DOHH2 (cell line): ENCODE results near the gene NRXN3.
"Not testable (repeated sequence)": the region's sequence is repeated elsewhere in the genome, so short reads cannot be mapped to it uniquely, and the experiment has no call there.

Source experiments
- H3F3A ChIP-seq: fragments of 200-600 bp; sonication (generic), shearing (Covaris generic); 2 replicates; pipeline ENCODE4 v1.6.0; 2016; ENCODE audit warnings: antibody characterized with exemption, mild to moderate bottlenecking; ENCODE audit not compliant: control insufficient read depth, insufficient read depth
- H3K27ac ChIP-seq: fragments of 200-600 bp; sonication (generic); 2 replicates; pipeline ENCODE4 v1.5.1; 2014; ENCODE audit warnings: low read depth, mild to moderate bottlenecking, low read length, moderate library complexity
- H3K27me3 ChIP-seq: fragments of 200-600 bp; sonication (generic); 2 replicates; pipeline ENCODE4 v1.6.1; 2014; ENCODE audit warnings: mild to moderate bottlenecking, low read length, mixed read lengths; ENCODE audit not compliant: control insufficient read depth
- H3K36me3 ChIP-seq: fragments of 200-600 bp; sonication (generic); 2 replicates; pipeline ENCODE4 v1.6.1; 2014; ENCODE audit warnings: mild to moderate bottlenecking, low read length, moderate library complexity, mixed read lengths; ENCODE audit not compliant: control insufficient read depth
- H3K4me1 ChIP-seq: fragments of 200-600 bp; sonication (generic); 2 replicates; pipeline ENCODE4 v1.6.1; 2014; ENCODE audit warnings: mild to moderate bottlenecking, low read length, mixed read lengths; ENCODE audit not compliant: control insufficient read depth
- H3K4me2 ChIP-seq: fragments of 200-600 bp; sonication (generic); 2 replicates; pipeline ENCODE4 v1.6.0; 2014; ENCODE audit warnings: mild to moderate bottlenecking, low read length, moderate library complexity
- H3K4me3 ChIP-seq: fragments of 200-600 bp; sonication (generic); 2 replicates; pipeline ENCODE4 v1.5.1; 2014; ENCODE audit warnings: mild to moderate bottlenecking, low read length, mixed read lengths
- H3K79me2 ChIP-seq: fragments of 200-600 bp; sonication (generic); 2 replicates; pipeline ENCODE4 v1.6.1; 2014; ENCODE audit warnings: mild to moderate bottlenecking, low read length, mixed read lengths; ENCODE audit not compliant: control insufficient read depth
- H3K9me2 ChIP-seq: fragments of 200-600 bp; sonication (generic); replicated peaks from 2 replicates; pipeline ENCODE4 v1.6.1; 2014; ENCODE audit warnings: mild to moderate bottlenecking, low read length, mixed read lengths; ENCODE audit not compliant: control insufficient read depth
- H3K9me3 ChIP-seq: fragments of 200-600 bp; sonication (generic); 2 replicates; pipeline ENCODE4 v1.6.1; 2014; ENCODE audit warnings: antibody characterized with exemption, low read length, mixed read lengths; ENCODE audit not compliant: control insufficient read depth, insufficient read depth
- H4K20me1 ChIP-seq: fragments of 200-600 bp; sonication (generic); 2 replicates; pipeline ENCODE4 v1.6.0; 2014; ENCODE audit warnings: low read depth, mild to moderate bottlenecking, antibody characterized with exemption, low read length, moderate library complexity; ENCODE audit not compliant: control insufficient read depth, insufficient read depth
- EZH2phosphoT487 ChIP-seq: fragments of 200-600 bp; sonication (generic); IDR thresholded peaks from 2 replicates; pipeline ENCODE4 v1.6.1; 2017; ENCODE audit warnings: borderline replicate concordance, mild to moderate bottlenecking, antibody characterized with exemption, low read length, moderate library complexity, mixed read lengths
- TF ChIP-seq, protein P1 (sequence below): fragments of 200-600 bp; sonication (generic); IDR thresholded peaks from one replicate; pipeline ENCODE4 v1.5.1; 2014; ENCODE audit warnings: antibody characterized with exemption, mild to moderate bottlenecking, low read depth, low read length; ENCODE audit not compliant: poor library complexity, severe bottlenecking

Gene NRXN3

DNA sequence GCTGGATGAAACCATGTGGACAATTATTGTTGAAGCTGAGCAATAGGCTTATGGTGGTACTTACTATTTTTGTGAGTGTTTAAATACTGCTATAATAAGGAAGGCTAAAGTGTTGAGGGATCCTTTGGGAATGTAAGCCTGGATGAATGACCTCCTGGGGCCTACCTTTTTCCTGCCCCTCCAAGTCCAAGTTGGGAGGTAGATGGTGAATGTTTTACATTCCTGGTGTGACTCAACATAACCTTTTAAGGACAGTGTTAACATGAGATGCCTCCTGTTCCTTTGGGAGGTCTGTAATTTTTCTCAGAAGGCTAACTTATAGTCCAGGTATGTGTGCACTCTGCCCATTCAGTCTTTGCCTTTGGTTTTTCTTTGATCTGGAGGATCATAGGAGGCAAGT, 315.9 kb downstream of the NRXN3 start:
- no peaks in the 10 kb centered on the region for H3F3A ChIP-seq
- no peaks in the 10 kb centered on the region for H3K36me3 ChIP-seq
- no peaks in the 10 kb centered on the region for H3K79me2 ChIP-seq
- no peaks in the 10 kb centered on the region for H3K9me2 ChIP-seq
- H3K9me3 ChIP-seq = no peaks in the 10 kb centered on the region
- no peaks in the 10 kb centered on the region for H4K20me1 ChIP-seq
- no peak for TF ChIP-seq EZH2phosphoT487
- TF ChIP-seq, protein P1, sequence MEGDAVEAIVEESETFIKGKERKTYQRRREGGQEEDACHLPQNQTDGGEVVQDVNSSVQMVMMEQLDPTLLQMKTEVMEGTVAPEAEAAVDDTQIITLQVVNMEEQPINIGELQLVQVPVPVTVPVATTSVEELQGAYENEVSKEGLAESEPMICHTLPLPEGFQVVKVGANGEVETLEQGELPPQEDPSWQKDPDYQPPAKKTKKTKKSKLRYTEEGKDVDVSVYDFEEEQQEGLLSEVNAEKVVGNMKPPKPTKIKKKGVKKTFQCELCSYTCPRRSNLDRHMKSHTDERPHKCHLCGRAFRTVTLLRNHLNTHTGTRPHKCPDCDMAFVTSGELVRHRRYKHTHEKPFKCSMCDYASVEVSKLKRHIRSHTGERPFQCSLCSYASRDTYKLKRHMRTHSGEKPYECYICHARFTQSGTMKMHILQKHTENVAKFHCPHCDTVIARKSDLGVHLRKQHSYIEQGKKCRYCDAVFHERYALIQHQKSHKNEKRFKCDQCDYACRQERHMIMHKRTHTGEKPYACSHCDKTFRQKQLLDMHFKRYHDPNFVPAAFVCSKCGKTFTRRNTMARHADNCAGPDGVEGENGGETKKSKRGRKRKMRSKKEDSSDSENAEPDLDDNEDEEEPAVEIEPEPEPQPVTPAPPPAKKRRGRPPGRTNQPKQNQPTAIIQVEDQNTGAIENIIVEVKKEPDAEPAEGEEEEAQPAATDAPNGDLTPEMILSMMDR = no peak
- H3K4me2 ChIP-seq = no peak overlapping the region
- no peaks in the 10 kb centered on the region for H3K4me1 ChIP-seq
- no peak overlapping the region for H3K4me3 ChIP-seq
- no peaks in the 10 kb centered on the region for H3K27me3 ChIP-seq
- no peak overlapping the region for H3K27ac ChIP-seq

DNA sequence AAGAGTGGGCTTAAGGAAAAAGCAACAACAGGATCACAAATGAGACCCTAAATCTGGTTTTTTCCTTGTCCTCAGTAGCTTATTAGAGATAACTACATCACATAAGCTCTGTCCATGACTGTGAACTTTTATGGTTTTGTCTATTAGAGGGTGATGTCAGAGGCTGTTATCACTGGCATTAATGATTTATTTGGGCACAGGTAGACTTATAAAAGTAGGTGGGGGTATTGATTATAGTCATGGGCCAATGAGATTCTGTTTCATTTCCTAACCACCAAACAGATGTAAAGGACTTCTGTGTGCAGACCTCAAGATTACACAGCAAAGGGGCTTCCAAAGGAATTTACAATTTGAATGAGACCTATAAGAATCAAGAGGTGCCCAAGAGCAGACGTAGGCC, 316.4 kb downstream of the NRXN3 start:
- H3K4me3 ChIP-seq = no peak overlapping the region
- no peaks in the 10 kb centered on the region for H3K9me3 ChIP-seq

DNA sequence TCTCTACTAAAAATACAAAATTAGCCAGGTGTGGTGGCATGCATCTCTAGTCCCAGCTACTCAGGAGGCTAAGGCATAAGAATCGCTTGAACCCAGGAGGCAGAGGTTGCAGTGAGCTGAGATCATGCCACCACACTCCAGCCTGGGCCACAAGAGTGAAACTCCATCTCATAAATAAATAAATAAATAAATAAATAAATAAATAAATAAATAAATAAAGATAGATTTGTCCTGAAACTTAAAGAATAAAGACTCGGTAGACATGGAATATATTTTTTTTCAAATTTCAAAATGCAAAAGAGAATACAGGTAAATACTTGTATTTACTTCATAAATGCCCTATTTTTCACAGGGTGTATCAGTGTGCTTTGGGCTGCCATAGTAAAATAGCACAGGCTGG, 317.4 kb downstream of the NRXN3 start:
- H3K79me2 ChIP-seq, H3K27me3 ChIP-seq, H3K9me3 ChIP-seq, H3K4me2 ChIP-seq, H3K4me3 ChIP-seq, H3K4me1 ChIP-seq, H4K20me1 ChIP-seq, H3F3A ChIP-seq, H3K9me2 ChIP-seq, H3K27ac ChIP-seq, H3K36me3 ChIP-seq: not testable (repeated sequence)

More for the DNA sequence above, 316.4 kb downstream of the NRXN3 start:
- Histone ChIP-seq H3K9me2 (no peaks in the 10 kb centered on the region), H3K27me3 (no peaks in the 10 kb centered on the region), H3K4me1 (no peaks in the 10 kb centered on the region), H3F3A (no peaks in the 10 kb centered on the region), H3K4me2 (no peak overlapping the region), H3K36me3 (no peaks in the 10 kb centered on the region), H4K20me1 (no peaks in the 10 kb centered on the region), H3K79me2 (no peaks in the 10 kb centered on the region), H3K27ac (no peak overlapping the region)
- TF ChIP-seq, protein P1 = no peak
- no peak for TF ChIP-seq EZH2phosphoT487

DNA sequence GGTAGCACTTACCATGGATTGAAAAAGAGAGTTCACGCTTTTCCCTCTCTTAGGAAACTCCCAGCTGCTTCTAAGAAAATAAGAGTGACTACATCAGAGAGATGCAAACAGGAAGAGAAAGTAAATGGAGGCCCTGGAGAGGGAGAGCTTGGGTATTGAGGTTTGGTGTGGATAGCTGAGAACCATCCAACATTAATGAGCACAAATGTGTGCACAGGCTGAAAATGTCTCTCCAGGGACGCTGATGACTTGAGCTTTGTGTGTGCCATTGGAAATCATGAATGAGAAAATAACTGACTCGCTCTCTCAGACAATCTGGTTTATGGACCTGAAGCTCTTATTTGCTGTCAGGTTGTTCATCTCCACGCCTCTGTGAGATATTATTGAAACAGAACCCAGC, 318.8 kb downstream of the NRXN3 start:
- no peaks in the 10 kb centered on the region for H3K9me2 ChIP-seq
- no peaks in the 10 kb centered on the region for H3K79me2 ChIP-seq
- no peaks in the 10 kb centered on the region for H3K4me1 ChIP-seq
- H3K36me3 ChIP-seq = no peaks in the 10 kb centered on the region
- H4K20me1 ChIP-seq = no peaks in the 10 kb centered on the region
- H3K4me2 ChIP-seq = no peak overlapping the region
- H3K9me3 ChIP-seq = no peaks in the 10 kb centered on the region
- TF ChIP-seq, protein P1 = no peak
- no peak for TF ChIP-seq EZH2phosphoT487
- H3F3A ChIP-seq = no peaks in the 10 kb centered on the region
- no peak overlapping the region for H3K27ac ChIP-seq
- H3K4me3 ChIP-seq = no peak overlapping the region
- no peaks in the 10 kb centered on the region for H3K27me3 ChIP-seq
